GM12878 (cell line): ENCODE data around the gene C17orf113.

Source experiments
- BMI1 ChIP-seq: fragments of 450-650 bp; IDR thresholded peaks from 2 replicates; pipeline ENCODE4 v1.6.1; 2016; ENCODE audit warnings: mild to moderate bottlenecking, moderate library complexity, borderline replicate concordance
- CTCF ChIP-seq, 3 experiments: IDR thresholded peaks in 2 of 3; conservative IDR thresholded peaks in 1 of 3; 2 replicates each; pipeline ENCODE4 v1.5.1; 2011; ENCODE audit warnings: low read depth in 3 of 3, low read length in 3 of 3, mild to moderate bottlenecking in 3 of 3, control low read depth in 2 of 3, moderate library complexity in 2 of 3, inconsistent platforms in 1 of 3, mixed read lengths in 1 of 3; ENCODE audit not compliant: control insufficient read depth in 2 of 3, insufficient read depth in 1 of 3; ENCODE audit errors: extremely low read depth in 1 of 3
- SRF ChIP-seq, 2 experiments: IDR thresholded peaks; 2 replicates each; pipeline ENCODE4 v1.6.1; 2011; ENCODE audit warnings: low read depth in 2 of 2, low read length in 2 of 2, mild to moderate bottlenecking in 1 of 2, moderate library complexity in 1 of 2

GRCh38 chr17:42090964-42091790, 40.8 kb upstream of the C17orf113 start:
- no peak for TF ChIP-seq SRF (IDR thresholded peaks at IDR 0.05; ENCODE audit: low read depth in 2 of 2, low read length in 2 of 2)
- no peak for TF ChIP-seq BMI1
- no peak for TF ChIP-seq CTCF (IDR thresholded peaks at IDR 0.05 in 2 of 3, conservative IDR thresholded peaks at IDR 0.05 in 1 of 3; ENCODE audit: control insufficient read depth in 2 of 3, extremely low read depth in 1 of 3, insufficient read depth in 1 of 3, low read depth in 3 of 3, low read length in 3 of 3)
